Liver (tissue), 9 donors: ENCODE results near the gene ZDHHC14. TPM values are rescaled to one million over a fixed set of nuclear protein-coding genes. Genes with fewer than 3 reads are reported as not detected.

Experiments
- DNase-seq: peaks from one replicate; pipeline ENCODE4 v3.0.0-alpha.2; 2017; ENCODE audit warnings: low spot score
- H3K27ac ChIP-seq, 2 donors: one replicate each; pipeline ENCODE4 v1.7.0; 2013; ENCODE audit warnings: inconsistent platforms in 2 of 2, low read length in 2 of 2, control low read depth in 1 of 2, low read depth in 1 of 2, mild to moderate bottlenecking in 1 of 2
- H3K27me3 ChIP-seq, 4 donors: one replicate each; pipeline versions ENCODE4 v1.6.1 to v1.7.0; 2013; ENCODE audit warnings: low read length in 3 of 4, inconsistent platforms in 1 of 4, mild to moderate bottlenecking in 1 of 4, moderate library complexity in 1 of 4; ENCODE audit not compliant: control insufficient read depth in 4 of 4, insufficient read depth in 4 of 4
- H3K36me3 ChIP-seq, 4 donors: one replicate each; pipeline versions ENCODE4 v1.6.1 to v1.7.0; 2013; ENCODE audit warnings: low read length in 3 of 4, mild to moderate bottlenecking in 3 of 4, low read depth in 1 of 4, moderate library complexity in 1 of 4; ENCODE audit not compliant: control insufficient read depth in 4 of 4, insufficient read depth in 3 of 4
- H3K4me1 ChIP-seq, 4 donors: one replicate each; pipeline versions ENCODE4 v1.6.1 to v1.7.0; 2013; ENCODE audit warnings: low read length in 3 of 4, mild to moderate bottlenecking in 3 of 4, moderate library complexity in 1 of 4; ENCODE audit not compliant: control insufficient read depth in 4 of 4, insufficient read depth in 4 of 4
- H3K4me3 ChIP-seq, 3 donors: one replicate each; pipeline versions ENCODE4 v1.6.1 to v1.7.0; 2013; ENCODE audit warnings: low read length in 3 of 3, control low read depth in 1 of 3, low read depth in 1 of 3, mild to moderate bottlenecking in 1 of 3
- H3K9ac ChIP-seq, 2 donors: one replicate each; pipeline ENCODE4 v1.7.0; 2013; ENCODE audit warnings: low read length in 2 of 2, mild to moderate bottlenecking in 2 of 2, moderate library complexity in 2 of 2, control low read depth in 1 of 2, low read depth in 1 of 2
- H3K9me3 ChIP-seq, 4 donors: one replicate each; pipeline versions ENCODE4 v1.6.1 to v1.7.0; 2013; ENCODE audit warnings: low read length in 3 of 4; ENCODE audit not compliant: control insufficient read depth in 4 of 4
- ATF3 ChIP-seq: IDR thresholded peaks from 2 replicates; pipeline ENCODE4 v1.6.1; 2016; ENCODE audit warnings: antibody characterized with exemption
- CTCF ChIP-seq: fragments of 150-350 bp; IDR thresholded peaks from 2 replicates; pipeline ENCODE4 v1.5.1; 2017; ENCODE audit warnings: improper control_type of control experiment, low read depth, low read length; ENCODE audit not compliant: missing input control
- EGR1 ChIP-seq, 2 donors: IDR thresholded peaks; 2 replicates each; pipeline ENCODE4 v1.6.1; 2016 to 2018; ENCODE audit warnings: antibody characterized with exemption in 2 of 2, low read depth in 2 of 2
- FOXA2 ChIP-seq: IDR thresholded peaks from 2 replicates; pipeline ENCODE4 v1.6.1; 2016; ENCODE audit warnings: antibody characterized with exemption
- GABPA ChIP-seq, 2 donors: IDR thresholded peaks in 1 of 2; conservative IDR thresholded peaks in 1 of 2; 2 replicates each; pipeline ENCODE4 v1.6.1; 2016; ENCODE audit warnings: antibody characterized with exemption in 2 of 2, mild to moderate bottlenecking in 1 of 2, moderate library complexity in 1 of 2
- HNF4A ChIP-seq, 2 donors: conservative IDR thresholded peaks; 2 replicates each; pipeline ENCODE4 v1.6.1; 2016; ENCODE audit warnings: antibody characterized with exemption in 2 of 2, mild to moderate bottlenecking in 2 of 2
- HNF4G ChIP-seq: IDR thresholded peaks from 2 replicates; pipeline ENCODE4 v1.6.1; 2016; ENCODE audit warnings: antibody characterized with exemption
- JUND ChIP-seq, 2 donors: IDR thresholded peaks; 2 replicates each; pipeline ENCODE4 v1.6.1; 2016; ENCODE audit warnings: antibody characterized with exemption in 2 of 2
- MAX ChIP-seq: IDR thresholded peaks from 2 replicates; pipeline ENCODE4 v1.6.1; 2016; ENCODE audit warnings: antibody characterized with exemption
- NR2F2 ChIP-seq: IDR thresholded peaks from 2 replicates; pipeline ENCODE4 v1.6.1; 2016; ENCODE audit warnings: antibody characterized with exemption
- RAD21 ChIP-seq, 2 donors: IDR thresholded peaks; 2 replicates each; pipeline ENCODE4 v1.6.1; 2016; ENCODE audit warnings: antibody characterized with exemption in 2 of 2, mild to moderate bottlenecking in 2 of 2
- REST ChIP-seq: IDR thresholded peaks from 2 replicates; pipeline ENCODE4 v1.6.1; 2016; ENCODE audit warnings: antibody characterized with exemption, mild to moderate bottlenecking
- RXRA ChIP-seq, 2 donors: IDR thresholded peaks; 2 replicates each; pipeline ENCODE4 v1.6.1; 2017 to 2018; ENCODE audit warnings: antibody characterized with exemption in 2 of 2, mild to moderate bottlenecking in 1 of 2
- SP1 ChIP-seq: IDR thresholded peaks from 2 replicates; pipeline ENCODE4 v1.6.1; 2018; ENCODE audit warnings: antibody characterized with exemption, mild to moderate bottlenecking
- TAF1 ChIP-seq: conservative IDR thresholded peaks from 2 replicates; pipeline ENCODE4 v1.6.1; 2016; ENCODE audit warnings: antibody characterized with exemption, mild to moderate bottlenecking
- ZBTB33 ChIP-seq: IDR thresholded peaks from 2 replicates; pipeline ENCODE4 v1.6.1; 2016; ENCODE audit warnings: antibody characterized with exemption
- WGBS: extraction: QIAGEN DNeasy Blood & Tissue Kit; methylation state at CpG from one replicate; pipeline ENCODE4 v1.1.7; 2013; 5-methylcytosine and 5-hydroxymethylcytosine counted together
- polyA plus RNA-seq, 2 donors: library from polyadenylated mRNA; stranded (reverse) in 1 of 2; unstranded in 1 of 2; fragments of 200-250 nt in 1 of 2; fragments of >200 nt in 1 of 2; fragmentation: Nextera tagmentation in 1 of 2; extraction: Ambion mirVana in 1 of 2; gene quantifications; one replicate each; pipeline versions ENCODE4 v1.2.1 to v1.2.3, GENCODE V29; 2013 to 2015
- total RNA-seq, 2 donors: library from RNA; depleted of rRNA; stranded (reverse); fragments of >200 nt; gene quantifications; one replicate each; pipeline ENCODE4 v1.2.3, GENCODE V29; 2014
- donor health status: healthy.
- donor health status: healthy.
- donor health status: healthy.
- donor health status: healthy.
- donor health status: healthy.

The ZDHHC14 gene
- total and polyA plus RNA-seq, 4 donors, result 4.4 to 11.7 (median 8.4) TPM

- TF ChIP-seq NR2F2, result no peak
- TF ChIP-seq HNF4A (conservative IDR thresholded peaks at IDR 0.05), result no peak
- TF ChIP-seq SP1, result no peak
- TF ChIP-seq GABPA (IDR thresholded peaks at IDR 0.05 in 1 of 2, conservative IDR thresholded peaks at IDR 0.05 in 1 of 2), result no peak
- TF ChIP-seq CTCF, result no peak
- TF ChIP-seq ATF3, result no peak
- peak in 1 of 2 donors; percentile 5 for TF ChIP-seq RAD21 (IDR thresholded peaks at IDR 0.05)
- TF ChIP-seq HNF4G, result no peak
- Histone ChIP-seq H3K9me3 (no peaks in the 10 kb centered on the region), H3K4me3 (no peak overlapping the region), H3K36me3 (no peaks in the 10 kb centered on the region), H3K27ac (no peak overlapping the region), H3K27me3 (no peaks in the 10 kb centered on the region), H3K4me1 (no peaks in the 10 kb centered on the region), H3K9ac (no peak overlapping the region)
- no peak for DNase-seq
- 61% methylated on average over 17 of the region's 17 CpGs for WGBS
Measured at GRCh38 chr6:157688960-157689599, 308.1 kb downstream of the ZDHHC14 start.

- Histone ChIP-seq H3K4me1 (no peaks in the 10 kb centered on the region), H3K9ac (no peak overlapping the region), H3K27ac (no peak overlapping the region), H3K36me3 (no peaks in the 10 kb centered on the region), H3K9me3 (no peaks in the 10 kb centered on the region), H3K27me3 (no peaks in the 10 kb centered on the region), H3K4me3 (no peak overlapping the region)
- no peak for DNase-seq
- WGBS, result 84% methylated on average over 7 of the region's 7 CpGs
- no peak for TF ChIP-seq HNF4A (conservative IDR thresholded peaks at IDR 0.05)
- no peak for TF ChIP-seq GABPA (IDR thresholded peaks at IDR 0.05 in 1 of 2, conservative IDR thresholded peaks at IDR 0.05 in 1 of 2)
- no peak for TF ChIP-seq ATF3
- no peak for TF ChIP-seq FOXA2
- no peak for TF ChIP-seq REST
- no peak for TF ChIP-seq MAX
- no peak for TF ChIP-seq JUND (IDR thresholded peaks at IDR 0.05)
- no peak for TF ChIP-seq EGR1 (IDR thresholded peaks at IDR 0.05; ENCODE audit: low read depth in 2 of 2)
- no peak for TF ChIP-seq SP1
- no peak for TF ChIP-seq RXRA (IDR thresholded peaks at IDR 0.05)
- no peak for TF ChIP-seq CTCF
- TF ChIP-seq NR2F2, result no peak
- TF ChIP-seq ZBTB33, result no peak
- TF ChIP-seq TAF1, result no peak
- TF ChIP-seq RAD21 (IDR thresholded peaks at IDR 0.05), result no peak
Measured at GRCh38 chr6:157689875-157690274, 308.9 kb downstream of the ZDHHC14 start.
